PC-3 (cell line): ENCODE measurements around the gene FPR1.

Experiments
- CTCF ChIP-seq: fragments of 300-600 bp; sonication (generic); conservative IDR thresholded peaks from 2 replicates; pipeline ENCODE4 v1.5.1; 2017; ENCODE audit warnings: antibody characterized with exemption, low read depth, mild to moderate bottlenecking, low read length
- EZH2 ChIP-seq: fragments of 300-600 bp; sonication (generic); IDR thresholded peaks from one replicate; pipeline ENCODE4 v1.6.1; 2017; ENCODE audit warnings: antibody characterized with exemption, mild to moderate bottlenecking, low read length; ENCODE audit not compliant: unreplicated experiment

- TF ChIP-seq EZH2 (no peak), CTCF (no peak)
Observed at GRCh38 chr19:51735759-51736449, 15.8 kb downstream of the FPR1 start.
